Neuronal stem cell (in vitro differentiated cells): Measurements from ENCODE around the gene GMNC.
A peak's percentile ranks its signal among the peaks of the same experiment; 100 is the strongest.

ENCODE experiments used
- DNase-seq: peaks from one replicate; pipeline ENCODE4 v3.0.0-alpha.2; 2013; ENCODE audit warnings: low spot score
- H2AFZ ChIP-seq: one replicate; pipeline ENCODE4 v1.6.1; 2013; ENCODE audit warnings: mild to moderate bottlenecking, low read length, inconsistent platforms
- H2AK5ac ChIP-seq: 2 replicates; pipeline ENCODE4 v1.6.1; 2013; ENCODE audit warnings: low read depth, mild to moderate bottlenecking, inconsistent platforms, low read length, moderate library complexity, mixed read lengths
- H2BK120ac ChIP-seq: 2 replicates; pipeline ENCODE4 v1.6.1; 2013; ENCODE audit warnings: low read depth, mild to moderate bottlenecking, inconsistent platforms, low read length, moderate library complexity, mixed read lengths
- H2BK12ac ChIP-seq: one replicate; pipeline ENCODE4 v1.6.1; 2013; ENCODE audit warnings: low read length, inconsistent platforms
- H2BK15ac ChIP-seq: 2 replicates; pipeline ENCODE4 v1.6.1; 2013; ENCODE audit warnings: mild to moderate bottlenecking, low read length, inconsistent platforms, mixed read lengths
- H2BK5ac ChIP-seq: one replicate; pipeline ENCODE4 v1.6.1; 2013; ENCODE audit warnings: inconsistent platforms, mild to moderate bottlenecking, low read length, moderate library complexity
- H3K14ac ChIP-seq: one replicate; pipeline ENCODE4 v1.6.1; 2013; ENCODE audit warnings: low read length, inconsistent platforms
- H3K18ac ChIP-seq: 2 replicates; pipeline ENCODE4 v1.6.1; 2013; ENCODE audit warnings: low read length, inconsistent platforms
- H3K23ac ChIP-seq: 2 replicates; pipeline ENCODE4 v1.6.1; 2013; ENCODE audit warnings: low read depth, mild to moderate bottlenecking, mixed read lengths, low read length, inconsistent platforms; ENCODE audit not compliant: poor library complexity
- H3K27ac ChIP-seq: replicated peaks from 3 replicates; pipeline ENCODE4 v1.5.1; 2013; ENCODE audit warnings: low read length, inconsistent platforms
- H3K27me3 ChIP-seq, 3 experiments: 2 replicates each; pipeline ENCODE4 v1.6.1; 2013; ENCODE audit warnings: low read length in 3 of 3, mild to moderate bottlenecking in 2 of 3, inconsistent platforms in 1 of 3, low read depth in 1 of 3, mixed read lengths in 1 of 3, moderate library complexity in 1 of 3; ENCODE audit not compliant: control insufficient read depth in 3 of 3, insufficient read depth in 3 of 3
- H3K36me3 ChIP-seq, 2 donors: replicated peaks in 1 of 2; 2 replicates each; pipeline ENCODE4 v1.6.1; 2013; ENCODE audit warnings: low read length in 2 of 2; ENCODE audit not compliant: control insufficient read depth in 2 of 2, insufficient read depth in 2 of 2
- H3K4ac ChIP-seq: 2 replicates; pipeline ENCODE4 v1.6.1; 2013; ENCODE audit warnings: inconsistent platforms, mild to moderate bottlenecking, low read length, moderate library complexity
- H3K4me1 ChIP-seq, 2 donors: 1 replicate in 1 of 2; 2 replicates in 1 of 2; pipeline ENCODE4 v1.6.1; 2013; ENCODE audit warnings: low read length in 2 of 2, low read depth in 1 of 2; ENCODE audit not compliant: control insufficient read depth in 2 of 2, insufficient read depth in 1 of 2
- H3K4me2 ChIP-seq: one replicate; pipeline ENCODE4 v1.6.1; 2013; ENCODE audit warnings: mild to moderate bottlenecking, low read length, inconsistent platforms; ENCODE audit not compliant: insufficient read depth, poor library complexity, severe bottlenecking
- H3K4me3 ChIP-seq, 2 donors: 2 replicates each; pipeline ENCODE4 v1.5.1; 2013; ENCODE audit warnings: low read length in 2 of 2, mild to moderate bottlenecking in 2 of 2, inconsistent platforms in 1 of 2, moderate library complexity in 1 of 2
- H3K79me1 ChIP-seq: one replicate; pipeline ENCODE4 v1.6.1; 2013; ENCODE audit warnings: low read depth, mild to moderate bottlenecking, inconsistent platforms, low read length, moderate library complexity
- H3K9ac ChIP-seq: one replicate; pipeline ENCODE4 v1.6.1; 2013; ENCODE audit warnings: mild to moderate bottlenecking, low read depth, low read length, inconsistent platforms; ENCODE audit not compliant: poor library complexity
- H3K9me3 ChIP-seq, 2 donors: replicated peaks in 1 of 2; 2 replicates each; pipeline versions ENCODE3 to v1.6.1; 2013; ENCODE audit warnings: low read length in 2 of 2, mild to moderate bottlenecking in 2 of 2, inconsistent platforms in 1 of 2, low read depth in 1 of 2, mixed read lengths in 1 of 2, moderate library complexity in 1 of 2; ENCODE audit not compliant: control insufficient read depth in 2 of 2, insufficient read depth in 1 of 2
- H4K8ac ChIP-seq: one replicate; pipeline ENCODE4 v1.6.1; 2013; ENCODE audit warnings: low read depth, mild to moderate bottlenecking, inconsistent platforms, low read length, moderate library complexity
- H4K91ac ChIP-seq: one replicate; pipeline ENCODE4 v1.6.1; 2013; ENCODE audit warnings: low read length, low read depth, mild to moderate bottlenecking, inconsistent platforms; ENCODE audit not compliant: poor library complexity
- WGBS, 2 donors: extraction: QIAGEN DNeasy Blood & Tissue Kit; methylation state at CpG; one replicate each; pipeline ENCODE4 v1.1.7; 2013; ENCODE audit warnings: missing lambda C conversion rate in 2 of 2, mixed read lengths in 1 of 2; ENCODE audit not compliant: insufficient read length in 2 of 2, insufficient replicate concordance in 1 of 2; ENCODE audit errors: extremely low coverage in 2 of 2; 5-methylcytosine and 5-hydroxymethylcytosine counted together

The GMNC gene

DNA sequence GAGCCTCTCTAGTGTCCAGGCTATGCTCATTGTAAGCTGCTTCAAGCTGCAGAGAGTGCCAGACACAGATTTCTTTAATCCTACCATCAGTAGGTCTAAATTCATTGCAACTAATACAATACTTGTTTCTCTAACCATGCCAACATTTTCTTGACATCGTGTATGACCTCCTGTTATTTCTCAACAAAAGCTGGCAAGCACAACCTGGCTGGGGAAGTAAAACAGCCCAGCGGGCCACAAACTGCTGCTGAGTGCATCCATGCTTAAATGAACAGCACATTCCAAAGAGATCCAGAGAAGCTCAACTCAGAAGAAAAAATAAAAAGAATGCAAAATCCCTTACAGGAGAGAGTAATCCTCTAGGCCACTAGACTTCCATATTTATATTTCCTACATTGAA lies 36.5 kb downstream of the GMNC start:
- no peak overlapping the region for H3K4ac ChIP-seq
- H4K8ac ChIP-seq: no peak overlapping the region
- no peak overlapping the region for H3K18ac ChIP-seq
- no peak overlapping the region for H3K14ac ChIP-seq
- no peak overlapping the region for H2BK120ac ChIP-seq
- no peaks in the 10 kb centered on the region for H3K79me1 ChIP-seq
- no peaks in the 10 kb centered on the region for H3K9me3 ChIP-seq
- H3K4me3 ChIP-seq: no peak overlapping the region
- H3K4me1 ChIP-seq: peaks cover 0 to 4% of the 10 kb centered on the region in 2 donors
- no peak overlapping the region for H3K23ac ChIP-seq
- no peak overlapping the region for H2BK12ac ChIP-seq
- H2BK15ac ChIP-seq: no peak overlapping the region
- no peak overlapping the region for H3K9ac ChIP-seq
- H3K36me3 ChIP-seq: no peaks in the 10 kb centered on the region
- no peak overlapping the region for H4K91ac ChIP-seq
- no peak overlapping the region for H2AK5ac ChIP-seq
- H3K27me3 ChIP-seq: no peaks in the 10 kb centered on the region
- no peak overlapping the region for H2AFZ ChIP-seq
- no CpG with 5 or more reads among the region's 2 CpGs for WGBS, 2 donors
- no peak for DNase-seq
- H3K27ac ChIP-seq: no peak overlapping the region
- H3K4me2 ChIP-seq: no peak overlapping the region
- H2BK5ac ChIP-seq: no peak overlapping the region

GRCh38 chr3:190825386-190826016 lies 37.0 kb downstream of the GMNC start:
- Histone ChIP-seq H3K79me1 (no peaks in the 10 kb centered on the region), H3K14ac (no peak overlapping the region), H3K27ac (no peak overlapping the region), H2BK5ac (no peak overlapping the region), H4K91ac (no peak overlapping the region), H2BK15ac (no peak overlapping the region), H2AFZ (no peak overlapping the region), H3K18ac (no peak overlapping the region), H3K9me3 (no peaks in the 10 kb centered on the region), H3K4ac (no peak overlapping the region), H3K27me3 (no peaks in the 10 kb centered on the region), H3K36me3 (no peaks in the 10 kb centered on the region), H3K4me3 (no peak overlapping the region), H3K23ac (no peak overlapping the region), H2BK12ac (no peak overlapping the region), H3K9ac (no peak overlapping the region), H3K4me2 (no peak overlapping the region), H2BK120ac (no peak overlapping the region), H3K4me1 (peaks cover 0 to 4% of the 10 kb centered on the region in 2 donors), H4K8ac (no peak overlapping the region), H2AK5ac (no peak overlapping the region)
- no CpG with 5 or more reads among the region's 4 CpGs for WGBS, 2 donors
- no peak for DNase-seq

GRCh38 chr3:190811775-190812480 lies 50.6 kb downstream of the GMNC start:
- Histone ChIP-seq H2BK12ac (no peak overlapping the region), H3K9me3 (no peaks in the 10 kb centered on the region), H2AFZ (no peak overlapping the region), H3K14ac (no peak overlapping the region), H3K18ac (no peak overlapping the region), H3K4me2 (no peak overlapping the region), H3K23ac (no peak overlapping the region), H3K27me3 (peaks cover 0 to 3% (median 0%) of the 10 kb centered on the region in 3 experiments), H3K36me3 (no peaks in the 10 kb centered on the region), H2AK5ac (no peak overlapping the region), H2BK120ac (no peak overlapping the region), H4K91ac (no peak overlapping the region), H2BK5ac (no peak overlapping the region), H3K4me1 (peaks cover 0 to 2% of the 10 kb centered on the region in 2 donors), H3K27ac (no peak overlapping the region), H3K4ac (no peak overlapping the region), H2BK15ac (no peak overlapping the region), H4K8ac (no peak overlapping the region), H3K4me3 (no peak overlapping the region), H3K9ac (no peak overlapping the region), H3K79me1 (no peaks in the 10 kb centered on the region)
- peak; percentile 73 for DNase-seq
- no CpG with 5 or more reads among the region's 14 CpGs for WGBS, 2 donors

DNA sequence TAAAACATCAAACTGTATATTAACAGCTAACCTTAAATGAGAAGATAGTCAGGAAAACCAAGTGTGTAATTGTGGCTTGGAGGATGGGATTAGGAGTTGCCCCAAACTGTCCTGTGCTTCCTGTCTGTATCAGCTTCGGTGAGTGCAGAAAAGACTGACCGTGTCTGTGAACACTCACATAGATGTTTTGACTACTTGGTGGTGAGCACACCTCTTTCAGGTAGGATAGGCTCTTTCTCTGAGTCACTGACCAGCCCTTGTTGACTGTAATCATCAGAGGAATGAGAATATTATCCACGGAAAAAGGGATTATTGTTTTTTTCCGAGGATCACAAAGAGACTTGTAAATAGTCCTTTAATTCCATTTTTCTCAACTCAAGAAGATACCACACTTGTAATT lies 51.5 kb downstream of the GMNC start:
- no peak for DNase-seq
- H3K79me1 ChIP-seq: no peaks in the 10 kb centered on the region
- H3K27me3 ChIP-seq: peaks cover 0 to 3% (median 0%) of the 10 kb centered on the region in 3 experiments
- H3K23ac ChIP-seq: no peak overlapping the region
- no peak overlapping the region for H2BK5ac ChIP-seq
- H3K4me3 ChIP-seq: no peak overlapping the region
- no peak overlapping the region for H4K8ac ChIP-seq
- no peak overlapping the region for H2AFZ ChIP-seq
- no peak overlapping the region for H3K4me2 ChIP-seq
- H3K4ac ChIP-seq: no peak overlapping the region
- no peak overlapping the region for H3K18ac ChIP-seq
- no peaks in the 10 kb centered on the region for H3K36me3 ChIP-seq
- H2BK12ac ChIP-seq: no peak overlapping the region
- no peak overlapping the region for H4K91ac ChIP-seq
- H3K27ac ChIP-seq: no peak overlapping the region
- no peak overlapping the region for H2BK15ac ChIP-seq
- H3K14ac ChIP-seq: no peak overlapping the region
- H3K4me1 ChIP-seq: peaks cover 0 to 2% of the 10 kb centered on the region in 2 donors
- no peaks in the 10 kb centered on the region for H3K9me3 ChIP-seq
- no CpG with 5 or more reads among the region's 4 CpGs for WGBS, 2 donors
- no peak overlapping the region for H2AK5ac ChIP-seq
- no peak overlapping the region for H3K9ac ChIP-seq
- no peak overlapping the region for H2BK120ac ChIP-seq
